Tibial artery (tissue), 4 donors: ENCODE results near the gene ATXN7L1.

Source experiments
- DNase-seq, 2 donors: peaks; one replicate each; pipeline ENCODE4 v3.0.0-alpha.2; 2019
- H3K27ac ChIP-seq, 2 donors: fragments of 200-600 bp; sonication (generic) in 1 of 2; 1 replicate in 1 of 2; 2 replicates in 1 of 2; pipeline ENCODE4 v1.5.1; 2018 to 2019; ENCODE audit warnings: mild to moderate bottlenecking in 1 of 2
- H3K27me3 ChIP-seq, 2 donors: fragments of 200-600 bp; sonication (generic) in 1 of 2; one replicate each; pipeline versions ENCODE4 v1.5.1 to v1.6.0; 2016 to 2019
- H3K36me3 ChIP-seq, 3 donors: fragments of 200-600 bp; sonication (generic) in 2 of 3; one replicate each; pipeline ENCODE4 v1.5.1; 2016 to 2019; ENCODE audit warnings: mild to moderate bottlenecking in 2 of 3
- H3K4me1 ChIP-seq, 4 donors: fragments of 200-600 bp; sonication (generic) in 2 of 4; 1 replicate in 3 of 4; 2 replicates in 1 of 4; pipeline ENCODE4 v1.5.1; 2016 to 2019
- H3K4me3 ChIP-seq, 2 donors: fragments of 200-600 bp; sonication (generic) in 1 of 2; 1 replicate in 1 of 2; 2 replicates in 1 of 2; pipeline ENCODE4 v1.5.1; 2018 to 2019; ENCODE audit warnings: mild to moderate bottlenecking in 2 of 2
- H3K9me3 ChIP-seq, 3 donors: fragments of 200-600 bp; sonication (generic) in 1 of 3; one replicate each; pipeline ENCODE4 v1.5.1; 2016 to 2019
- intact Hi-C: fragments of 100-400 bp; cut with DNase I; formaldehyde crosslinking; loops from one replicate; pipeline ENCODE4 v1.15.0; 2023; ENCODE audit warnings: low total_unique reads
- TF ChIP-seq, protein P1 (sequence below), 2 experiments: fragments of 200-600 bp in 1 of 2; fragments of 450-650 bp in 1 of 2; IDR thresholded peaks; one replicate each; pipeline ENCODE4 v1.5.1; 2017 to 2019; ENCODE audit warnings: antibody characterized with exemption in 2 of 2, mild to moderate bottlenecking in 1 of 2, moderate library complexity in 1 of 2

ATXN7L1 gene

DNA sequence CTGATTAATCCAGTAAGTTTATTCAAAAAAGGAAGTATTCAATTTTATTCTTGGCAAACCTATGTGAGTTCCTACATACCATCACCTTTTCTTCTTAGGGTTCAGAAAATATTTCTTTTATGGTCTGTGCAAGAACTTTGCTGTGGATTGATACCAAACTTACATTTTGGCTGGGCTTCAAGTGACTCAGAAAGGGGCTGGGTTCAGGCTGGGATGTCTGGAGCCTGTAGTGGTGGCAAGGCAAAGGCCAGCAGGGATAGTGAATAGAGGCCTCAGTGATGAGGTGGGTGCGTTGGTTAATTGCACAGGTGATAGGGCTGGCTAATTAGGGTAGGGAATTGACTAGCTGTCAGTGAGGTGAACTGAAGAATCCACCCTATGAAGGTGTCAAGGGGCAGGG lies 40.2 kb upstream of the ATXN7L1 start:
- intact Hi-C loops: no loop called here
- H3K4me1 ChIP-seq: no peaks in the 10 kb centered on the region
- H3K9me3 ChIP-seq: no peaks in the 10 kb centered on the region
- H3K4me3 ChIP-seq: no peak overlapping the region
- no peaks in the 10 kb centered on the region for H3K27me3 ChIP-seq
- peaks cover 0 to 8% (median 1%) of the 10 kb centered on the region in 3 donors for H3K36me3 ChIP-seq
- TF ChIP-seq, protein P1, sequence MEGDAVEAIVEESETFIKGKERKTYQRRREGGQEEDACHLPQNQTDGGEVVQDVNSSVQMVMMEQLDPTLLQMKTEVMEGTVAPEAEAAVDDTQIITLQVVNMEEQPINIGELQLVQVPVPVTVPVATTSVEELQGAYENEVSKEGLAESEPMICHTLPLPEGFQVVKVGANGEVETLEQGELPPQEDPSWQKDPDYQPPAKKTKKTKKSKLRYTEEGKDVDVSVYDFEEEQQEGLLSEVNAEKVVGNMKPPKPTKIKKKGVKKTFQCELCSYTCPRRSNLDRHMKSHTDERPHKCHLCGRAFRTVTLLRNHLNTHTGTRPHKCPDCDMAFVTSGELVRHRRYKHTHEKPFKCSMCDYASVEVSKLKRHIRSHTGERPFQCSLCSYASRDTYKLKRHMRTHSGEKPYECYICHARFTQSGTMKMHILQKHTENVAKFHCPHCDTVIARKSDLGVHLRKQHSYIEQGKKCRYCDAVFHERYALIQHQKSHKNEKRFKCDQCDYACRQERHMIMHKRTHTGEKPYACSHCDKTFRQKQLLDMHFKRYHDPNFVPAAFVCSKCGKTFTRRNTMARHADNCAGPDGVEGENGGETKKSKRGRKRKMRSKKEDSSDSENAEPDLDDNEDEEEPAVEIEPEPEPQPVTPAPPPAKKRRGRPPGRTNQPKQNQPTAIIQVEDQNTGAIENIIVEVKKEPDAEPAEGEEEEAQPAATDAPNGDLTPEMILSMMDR (IDR thresholded peaks at IDR 0.05): no peak
- no peak overlapping the region for H3K27ac ChIP-seq
- no peak for DNase-seq

GRCh38 chr7:105913947-105914346 lies 37.5 kb upstream of the ATXN7L1 start:
- intact Hi-C loops: no loop called here

DNA sequence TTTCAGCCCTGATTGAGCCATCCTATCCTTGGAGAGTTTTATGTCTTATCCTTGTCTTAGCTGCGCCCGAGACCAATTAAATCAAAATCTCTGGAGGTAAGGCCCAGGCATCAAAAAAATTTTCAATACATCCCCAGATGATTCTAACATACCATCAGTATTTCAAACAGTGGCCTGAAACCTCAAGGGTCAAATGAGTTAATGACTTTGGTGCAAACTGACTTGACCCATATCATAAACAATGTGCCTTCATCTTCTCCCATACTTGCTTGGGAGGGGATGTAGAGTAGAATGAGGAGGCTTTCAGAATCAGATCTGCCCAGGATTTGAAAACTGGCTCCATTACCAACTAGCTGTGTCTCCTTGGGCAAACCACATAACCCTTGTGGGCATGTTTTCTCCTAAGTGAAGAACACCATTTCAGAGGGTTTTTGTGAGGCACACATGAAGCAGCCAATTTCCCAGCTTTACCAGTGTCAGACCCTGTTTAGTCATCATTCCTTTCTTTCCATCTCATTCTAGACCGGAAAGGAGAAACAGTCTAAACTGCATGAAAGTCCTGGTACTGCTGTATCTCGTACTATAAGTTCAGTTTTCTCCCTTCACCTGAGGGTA lies 35.7 kb upstream of the ATXN7L1 start:
- no peaks in the 10 kb centered on the region for H3K4me1 ChIP-seq
- intact Hi-C loops: no loop called here
- no peak overlapping the region for H3K27ac ChIP-seq
- H3K4me3 ChIP-seq: no peak overlapping the region
- no peak for DNase-seq
- H3K36me3 ChIP-seq: peaks cover 7 to 17% (median 14%) of the 10 kb centered on the region in 3 donors
- no peaks in the 10 kb centered on the region for H3K27me3 ChIP-seq
- no peaks in the 10 kb centered on the region for H3K9me3 ChIP-seq
- TF ChIP-seq, protein P1 (IDR thresholded peaks at IDR 0.05): no peak

More at GRCh38 chr7:105913947-105914346, 37.5 kb upstream of the ATXN7L1 start:
- H3K36me3 ChIP-seq: peaks cover 7 to 17% (median 14%) of the 10 kb centered on the region in 3 donors
- H3K4me1 ChIP-seq: no peaks in the 10 kb centered on the region
- H3K27me3 ChIP-seq: no peaks in the 10 kb centered on the region
- H3K9me3 ChIP-seq: no peaks in the 10 kb centered on the region
- TF ChIP-seq, protein P1 (IDR thresholded peaks at IDR 0.05): no peak
- no peak overlapping the region for H3K27ac ChIP-seq
- DNase-seq: no peak
- H3K4me3 ChIP-seq: no peak overlapping the region

DNA sequence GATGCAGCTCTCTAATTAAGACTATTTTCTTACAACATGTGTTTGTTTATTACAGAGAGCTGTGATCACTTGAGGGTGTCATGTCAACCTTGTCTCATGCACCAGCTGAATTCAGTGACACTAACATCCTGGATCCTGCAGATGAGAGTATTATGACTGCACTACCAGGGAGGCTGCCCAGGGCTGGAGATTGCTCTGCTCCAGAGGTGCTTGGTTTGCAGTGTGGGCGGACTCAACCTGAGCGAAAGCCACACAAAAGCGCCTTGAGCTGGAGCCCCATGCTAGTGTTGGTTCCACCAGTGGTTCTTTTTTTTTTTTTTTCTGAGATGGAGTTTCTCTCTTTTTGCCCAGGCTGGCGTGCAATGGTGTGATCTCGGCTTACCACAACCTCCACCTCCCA lies 33.8 kb upstream of the ATXN7L1 start:
- H3K4me3 ChIP-seq: no peak overlapping the region
- TF ChIP-seq, protein P1 (IDR thresholded peaks at IDR 0.05): no peak
- no peaks in the 10 kb centered on the region for H3K27me3 ChIP-seq
- no peaks in the 10 kb centered on the region for H3K4me1 ChIP-seq
- intact Hi-C loops: no loop called here
- H3K36me3 ChIP-seq: peaks cover 7 to 17% (median 14%) of the 10 kb centered on the region in 3 donors
- H3K27ac ChIP-seq: no peak overlapping the region
- no peak for DNase-seq
- H3K9me3 ChIP-seq: no peaks in the 10 kb centered on the region

DNA sequence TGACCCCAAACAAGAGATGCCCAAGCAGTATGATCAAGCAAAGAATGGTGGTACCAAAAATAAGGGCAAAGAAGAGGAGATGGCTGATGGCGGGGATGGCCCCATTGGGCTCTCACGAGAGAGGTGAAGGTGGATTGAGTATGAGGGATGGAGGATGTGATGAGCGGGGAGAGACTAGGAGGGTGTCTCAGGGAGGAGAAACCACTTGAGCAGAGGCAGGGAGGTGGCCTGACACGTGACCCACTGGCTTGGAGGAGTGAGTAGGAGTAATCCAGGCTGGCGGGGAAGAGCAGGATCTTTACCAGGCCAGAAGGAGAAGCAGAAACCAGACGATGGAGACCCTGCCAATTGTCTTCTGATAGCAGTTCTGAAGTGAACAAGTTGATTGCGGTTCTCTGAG lies 33.3 kb upstream of the ATXN7L1 start:
- Histone ChIP-seq H3K27me3 (no peaks in the 10 kb centered on the region), H3K9me3 (no peaks in the 10 kb centered on the region), H3K4me1 (no peaks in the 10 kb centered on the region), H3K4me3 (no peak overlapping the region), H3K27ac (no peak overlapping the region), H3K36me3 (peaks cover 7 to 17% (median 14%) of the 10 kb centered on the region in 3 donors)
- no peak for DNase-seq
- TF ChIP-seq, protein P1 (IDR thresholded peaks at IDR 0.05): no peak
- intact Hi-C loops: no loop called here
